OCI-LY1 (cell line): ENCODE results near the gene PHF20.

Source experiments
- H2AFZ ChIP-seq: fragments of 200-600 bp; sonication (generic), shearing (Covaris generic); 2 replicates; pipeline ENCODE4 v1.6.0; 2014; ENCODE audit warnings: antibody characterized with exemption, mild to moderate bottlenecking, low read length
- H3F3A ChIP-seq: fragments of 200-600 bp; sonication (generic), shearing (Covaris generic); 2 replicates; pipeline ENCODE4 v1.6.0; 2014; ENCODE audit warnings: mild to moderate bottlenecking, antibody characterized with exemption, low read length, moderate library complexity; ENCODE audit not compliant: insufficient read depth
- H3K27ac ChIP-seq: fragments of 200-600 bp; sonication (generic); 2 replicates; pipeline ENCODE4 v1.5.1; 2014; ENCODE audit warnings: low read length, mixed run types, mild to moderate bottlenecking, low read depth; ENCODE audit not compliant: poor library complexity, severe bottlenecking
- H3K27me3 ChIP-seq: fragments of 200-600 bp; sonication (generic); 2 replicates; pipeline ENCODE4 v1.6.0; 2014; ENCODE audit warnings: antibody characterized with exemption, mild to moderate bottlenecking, low read length, moderate library complexity; ENCODE audit not compliant: insufficient read depth
- H3K36me3 ChIP-seq: fragments of 200-600 bp; sonication (generic); 2 replicates; pipeline ENCODE4 v1.6.1; 2014; ENCODE audit warnings: mild to moderate bottlenecking, antibody characterized with exemption, low read length, moderate library complexity, mixed read lengths; ENCODE audit not compliant: insufficient read depth
- H3K4me1 ChIP-seq: fragments of 200-600 bp; sonication (generic); 2 replicates; pipeline ENCODE4 v1.5.1; 2014; ENCODE audit warnings: mild to moderate bottlenecking, low read length, moderate library complexity; ENCODE audit not compliant: insufficient read depth, severe bottlenecking
- H3K4me2 ChIP-seq: fragments of 200-600 bp; sonication (generic), shearing (Covaris generic); 2 replicates; pipeline ENCODE4 v1.6.1; 2014; ENCODE audit warnings: low read length
- H3K4me3 ChIP-seq: fragments of 200-600 bp; sonication (generic); 2 replicates; pipeline ENCODE4 v1.5.1; 2014; ENCODE audit warnings: low read length, low read depth, mild to moderate bottlenecking, mixed read lengths; ENCODE audit not compliant: poor library complexity, severe bottlenecking
- H3K79me2 ChIP-seq: fragments of 200-600 bp; shearing (Covaris generic); 2 replicates; pipeline ENCODE4 v1.6.1; 2016; ENCODE audit warnings: mixed run types, low read length, mixed read lengths; ENCODE audit not compliant: insufficient read depth
- H3K9ac ChIP-seq: fragments of 200-600 bp; sonication (generic), shearing (Covaris generic); 2 replicates; pipeline ENCODE4 v1.6.1; 2014; ENCODE audit warnings: mild to moderate bottlenecking, low read length, mixed read lengths
- H3K9me2 ChIP-seq: fragments of 200-600 bp; sonication (generic), shearing (Covaris generic); 2 replicates; pipeline ENCODE4 v1.6.1; 2014; ENCODE audit warnings: low read depth, mild to moderate bottlenecking, low read length, mixed read lengths
- H3K9me3 ChIP-seq: fragments of 200-600 bp; shearing (Covaris generic); 2 replicates; pipeline ENCODE4 v1.6.1; 2014; ENCODE audit warnings: low read length, mixed read lengths
- H4K20me1 ChIP-seq: fragments of 200-600 bp; sonication (generic), shearing (Covaris generic); 2 replicates; pipeline ENCODE4 v1.6.0; 2016; ENCODE audit warnings: mild to moderate bottlenecking, low read length; ENCODE audit not compliant: insufficient read depth
- EZH2 ChIP-seq: fragments of 200-600 bp; sonication (generic), shearing (Covaris generic); IDR thresholded peaks from 2 replicates; pipeline ENCODE4 v1.8.0; 2017; ENCODE audit warnings: borderline replicate concordance, mixed run types, mild to moderate bottlenecking, antibody characterized with exemption, low read length, moderate library complexity, mixed read lengths
- TF ChIP-seq, protein P1 (sequence below): fragments of 200-600 bp; sonication (generic), shearing (Covaris generic); IDR thresholded peaks from 2 replicates; pipeline ENCODE4 v1.5.1; 2017; ENCODE audit warnings: mild to moderate bottlenecking, antibody characterized with exemption, low read length, moderate library complexity, mixed read lengths

PHF20 gene

DNA sequence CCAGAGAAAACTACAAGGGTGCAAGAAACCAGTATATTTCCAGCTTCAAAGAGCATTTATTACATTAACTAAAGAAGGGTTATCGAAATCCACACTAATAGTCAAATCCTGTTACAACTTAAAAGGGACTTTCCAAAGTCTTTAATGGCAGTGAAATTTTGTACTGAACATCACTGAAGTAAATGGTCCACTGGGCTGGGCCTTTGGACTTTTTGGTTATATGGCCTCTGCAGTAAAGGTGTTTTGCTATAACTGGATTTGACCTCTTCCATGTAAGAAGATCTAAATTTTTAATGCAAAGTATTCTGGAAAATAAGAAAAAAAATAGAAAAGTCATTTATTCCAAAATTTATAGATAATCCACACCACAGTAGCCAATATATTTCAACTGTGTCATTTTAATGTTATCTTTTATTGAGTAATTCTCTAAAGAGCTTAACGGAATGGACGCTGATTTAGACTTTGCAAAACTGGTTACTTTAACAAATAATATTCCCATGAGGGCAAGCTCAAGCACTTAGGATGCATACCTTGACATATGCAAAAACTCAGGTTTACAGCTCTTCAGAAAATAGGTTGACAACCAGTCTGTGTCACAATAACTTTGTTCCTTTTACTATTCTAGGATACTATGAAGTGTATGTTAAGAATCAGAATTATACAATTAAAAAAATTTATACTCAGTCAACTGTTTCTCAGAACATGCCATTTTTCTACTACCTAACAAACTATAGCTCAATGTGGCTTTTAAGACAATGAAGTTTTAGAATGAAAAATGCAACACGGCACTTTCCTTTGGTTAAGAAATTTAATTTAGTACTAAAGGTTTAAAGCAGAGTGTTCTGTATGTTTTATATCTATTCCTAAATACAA lies 36.8 kb upstream of the PHF20 start:
- Histone ChIP-seq H3F3A (no peaks in the 10 kb centered on the region), H3K4me2 (no peak overlapping the region)

DNA sequence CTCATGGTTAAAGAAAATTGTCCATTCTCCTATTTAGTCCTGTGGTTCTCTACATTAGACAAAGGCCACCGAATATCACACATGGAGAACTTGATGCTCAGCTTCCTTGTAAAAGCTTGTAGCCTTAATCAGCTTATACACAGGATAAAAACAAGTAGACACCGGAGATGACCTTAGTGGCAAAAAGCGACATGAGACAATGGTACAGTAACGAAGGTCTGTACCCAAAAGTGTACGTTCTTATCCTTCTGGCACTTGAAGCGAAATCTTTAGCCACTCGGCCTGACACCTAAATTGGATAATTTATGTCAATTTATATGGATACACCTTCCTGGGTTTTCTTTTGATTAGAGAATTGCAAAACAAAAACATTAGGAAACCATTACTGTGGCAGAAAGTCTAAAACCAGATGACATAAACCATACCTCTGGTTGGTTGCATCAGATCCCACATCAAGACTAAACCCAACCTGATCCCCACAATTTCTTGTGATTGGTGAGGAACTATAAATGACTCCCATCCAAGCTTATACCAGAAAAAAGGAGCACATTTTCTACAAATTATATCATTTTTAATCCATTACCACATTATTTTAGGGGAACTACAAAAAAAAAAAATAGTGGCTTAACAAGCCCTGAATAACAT lies 35.9 kb upstream of the PHF20 start:
- no peak overlapping the region for H3K4me3 ChIP-seq
- no peak overlapping the region for H2AFZ ChIP-seq
- H3K9me2 ChIP-seq = no peaks in the 10 kb centered on the region
- H3K36me3 ChIP-seq = peaks cover 99% of the 10 kb centered on the region
- TF ChIP-seq, protein P1, sequence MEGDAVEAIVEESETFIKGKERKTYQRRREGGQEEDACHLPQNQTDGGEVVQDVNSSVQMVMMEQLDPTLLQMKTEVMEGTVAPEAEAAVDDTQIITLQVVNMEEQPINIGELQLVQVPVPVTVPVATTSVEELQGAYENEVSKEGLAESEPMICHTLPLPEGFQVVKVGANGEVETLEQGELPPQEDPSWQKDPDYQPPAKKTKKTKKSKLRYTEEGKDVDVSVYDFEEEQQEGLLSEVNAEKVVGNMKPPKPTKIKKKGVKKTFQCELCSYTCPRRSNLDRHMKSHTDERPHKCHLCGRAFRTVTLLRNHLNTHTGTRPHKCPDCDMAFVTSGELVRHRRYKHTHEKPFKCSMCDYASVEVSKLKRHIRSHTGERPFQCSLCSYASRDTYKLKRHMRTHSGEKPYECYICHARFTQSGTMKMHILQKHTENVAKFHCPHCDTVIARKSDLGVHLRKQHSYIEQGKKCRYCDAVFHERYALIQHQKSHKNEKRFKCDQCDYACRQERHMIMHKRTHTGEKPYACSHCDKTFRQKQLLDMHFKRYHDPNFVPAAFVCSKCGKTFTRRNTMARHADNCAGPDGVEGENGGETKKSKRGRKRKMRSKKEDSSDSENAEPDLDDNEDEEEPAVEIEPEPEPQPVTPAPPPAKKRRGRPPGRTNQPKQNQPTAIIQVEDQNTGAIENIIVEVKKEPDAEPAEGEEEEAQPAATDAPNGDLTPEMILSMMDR = no peak
- no peak for TF ChIP-seq EZH2
- H3F3A ChIP-seq = no peaks in the 10 kb centered on the region
- H3K9ac ChIP-seq = no peak overlapping the region
- H3K4me2 ChIP-seq = no peak overlapping the region
- peaks cover 90% of the 10 kb centered on the region for H3K79me2 ChIP-seq
- no peaks in the 10 kb centered on the region for H3K27me3 ChIP-seq
- H3K4me1 ChIP-seq = peaks cover 36% of the 10 kb centered on the region
- no peaks in the 10 kb centered on the region for H3K9me3 ChIP-seq
- H4K20me1 ChIP-seq = peaks cover 13% of the 10 kb centered on the region; the same call in 1 of the 2 replicates
- H3K27ac ChIP-seq = no peak overlapping the region

More for the DNA sequence above, 36.8 kb upstream of the PHF20 start:
- no peaks in the 10 kb centered on the region for H3K27me3 ChIP-seq
- peaks cover 100% of the 10 kb centered on the region for H3K36me3 ChIP-seq
- H3K4me3 ChIP-seq = no peak overlapping the region
- H3K27ac ChIP-seq = no peak overlapping the region
- H3K9ac ChIP-seq = no peak overlapping the region
- H4K20me1 ChIP-seq = peaks cover 13% of the 10 kb centered on the region; the same call in 1 of the 2 replicates
- H3K9me2 ChIP-seq = no peaks in the 10 kb centered on the region
- no peaks in the 10 kb centered on the region for H3K9me3 ChIP-seq
- H2AFZ ChIP-seq = no peak overlapping the region
- peaks cover 29% of the 10 kb centered on the region for H3K4me1 ChIP-seq
- TF ChIP-seq, protein P1 = no peak
- TF ChIP-seq EZH2 = no peak
- H3K79me2 ChIP-seq = peaks cover 90% of the 10 kb centered on the region

DNA sequence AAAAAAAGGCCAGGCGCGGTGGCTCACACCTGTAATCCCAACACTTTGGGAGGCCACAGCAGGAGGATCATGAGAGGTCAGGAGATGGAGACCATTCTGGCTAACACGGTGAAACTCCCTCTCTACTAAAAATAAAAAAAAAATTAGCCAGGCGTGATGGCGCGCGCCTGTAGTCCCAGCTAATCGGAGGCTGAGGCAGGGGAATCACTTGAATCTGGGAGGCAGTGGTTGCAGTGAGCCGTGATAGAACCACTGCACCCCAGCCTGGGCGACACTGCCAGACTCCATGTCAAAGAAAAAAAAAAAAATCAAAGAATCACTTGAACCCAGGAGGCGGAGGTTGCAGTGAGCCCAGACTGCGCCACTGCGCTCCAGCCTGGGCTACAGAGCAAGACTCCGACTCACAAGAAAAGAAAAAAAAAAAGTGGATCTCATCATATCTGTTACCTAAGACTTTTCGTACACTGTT lies 33.9 kb upstream of the PHF20 start:
- Histone ChIP-seq H3K4me3 (no peak overlapping the region), H3K9me2 (no peaks in the 10 kb centered on the region), H3K79me2 (peaks cover 81% of the 10 kb centered on the region), H2AFZ (no peak overlapping the region), H3K4me1 (peaks cover 37% of the 10 kb centered on the region), H3K4me2 (no peak overlapping the region), H3K9me3 (no peaks in the 10 kb centered on the region), H4K20me1 (peaks cover 13% of the 10 kb centered on the region; the same call in 1 of the 2 replicates), H3K27ac (no peak overlapping the region), H3K9ac (no peak overlapping the region), H3K27me3 (no peaks in the 10 kb centered on the region), H3F3A (no peaks in the 10 kb centered on the region), H3K36me3 (peaks cover 87% of the 10 kb centered on the region)
- TF ChIP-seq, protein P1 = no peak
- TF ChIP-seq EZH2 = no peak
